Stimulated activated effector memory CD8-positive, alpha-beta T cell treated with anti-CD3 and anti-CD28 coated beads, Interleukin-12 subunit alpha, Interleukin-12 subunit beta, amount 100 ng/mL, for 72 hours (primary cell): Measurements from ENCODE around the gene AP3S2.
"Not testable (repeated sequence)": the region's sequence is repeated elsewhere in the genome, so short reads cannot be mapped to it uniquely, and the experiment has no call there.

Experiments
- ATAC-seq: fragments of 150-1000 bp; cut with Tn5 transposase; 2 replicates; pipeline ENCODE4 v1.10.0; 2021
- DNase-seq, 2 donors: peaks; one replicate each; pipeline ENCODE4 v3.0.0; 2021 to 2022; ENCODE audit warnings: low spot score in 2 of 2
- H3K27ac Mint-ChIP-seq: one replicate; pipeline ENCODE4 v1.8.0; 2022; ENCODE audit warnings: mild to moderate bottlenecking, mixed read lengths
- H3K36me3 Mint-ChIP-seq: one replicate; pipeline ENCODE4 v1.8.0; 2022; ENCODE audit warnings: mild to moderate bottlenecking, mixed read lengths
- H3K4me1 Mint-ChIP-seq: one replicate; pipeline ENCODE4 v1.8.0; 2022; ENCODE audit warnings: mixed read lengths
- H3K4me3 Mint-ChIP-seq: one replicate; pipeline ENCODE4 v1.8.0; 2022; ENCODE audit warnings: mild to moderate bottlenecking, mixed read lengths
- H3K9me3 Mint-ChIP-seq: one replicate; pipeline ENCODE4 v1.8.0; 2022; ENCODE audit warnings: mixed read lengths

AP3S2 gene

DNA sequence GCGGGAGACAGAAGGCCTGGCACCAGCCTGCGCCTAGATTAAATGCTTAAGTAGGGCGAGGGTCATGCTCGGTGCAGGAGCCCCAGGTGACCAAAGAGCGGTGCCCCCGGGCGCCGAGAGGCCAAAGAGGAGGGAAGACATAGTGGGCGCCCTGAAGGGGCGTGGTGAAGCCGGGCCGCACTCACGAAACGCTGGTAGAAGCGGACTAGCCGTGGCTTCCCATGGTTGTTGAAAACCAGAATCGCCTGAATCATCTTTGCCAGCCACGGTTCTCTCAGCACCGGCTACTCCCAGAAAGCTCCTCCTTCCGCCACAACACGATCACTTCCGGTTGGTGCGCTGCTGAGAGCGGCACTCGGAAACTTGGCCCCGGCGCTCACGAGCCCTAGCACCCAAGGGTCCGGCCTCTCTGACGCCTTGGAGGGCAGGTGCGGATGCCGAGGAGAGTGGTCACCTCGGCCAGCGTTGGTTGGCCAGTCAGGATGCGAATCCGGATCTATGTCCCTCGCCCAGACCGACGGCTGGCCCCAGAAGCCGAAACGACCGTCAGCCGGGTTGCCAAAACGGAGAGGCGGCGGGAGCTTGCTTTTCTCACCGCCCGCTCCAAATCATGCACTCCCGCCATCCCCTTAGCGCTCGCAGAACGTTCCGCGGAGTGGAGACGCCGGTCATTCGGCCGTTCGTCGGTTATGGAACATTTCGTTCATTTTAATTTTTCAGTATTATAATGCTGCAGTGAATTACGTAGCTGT is at the start of gene AP3S2:
Gene AP3S2, minus strand, starts transcription at position 299 of the 752 bp plus-strand sequence. Its CDS starts 45 bp downstream, at position 254.
- H3K27ac Mint-ChIP-seq: peak within 1 kb of the TSS; percentile 99
- peak within 1 kb of the TSS; percentile 98 for H3K4me3 Mint-ChIP-seq
- peak; percentile 96 for ATAC-seq

GRCh38 chr15:89939910-89940309 is 46.1 kb upstream of the AP3S2 start:
- Mint-ChIP-seq H3K4me1 (peaks cover 19% of the 10 kb centered on the region), H3K4me3 (no peak overlapping the region), H3K27ac (no peak overlapping the region), H3K36me3 (no peaks in the 10 kb centered on the region), H3K9me3 (no peaks in the 10 kb centered on the region)
- no peak for ATAC-seq
- no peak for DNase-seq

More for the DNA sequence above, at the start of gene AP3S2:
- H3K9me3 Mint-ChIP-seq: no peaks in the 10 kb centered on the region
- peak; percentile 84 to 97 for DNase-seq
- H3K4me1 Mint-ChIP-seq: peaks cover 28% of the 10 kb centered on the region
- peaks cover 21% of the 10 kb centered on the region for H3K36me3 Mint-ChIP-seq

- H3K4me1 Mint-ChIP-seq: peaks cover 19% of the 10 kb centered on the region
- not testable (repeated sequence) for H3K9me3 Mint-ChIP-seq, H3K4me3 Mint-ChIP-seq, H3K36me3 Mint-ChIP-seq, DNase-seq, H3K27ac Mint-ChIP-seq, ATAC-seq
Measured at GRCh38 chr15:89939377-89939776, 45.6 kb upstream of the AP3S2 start.

DNA sequence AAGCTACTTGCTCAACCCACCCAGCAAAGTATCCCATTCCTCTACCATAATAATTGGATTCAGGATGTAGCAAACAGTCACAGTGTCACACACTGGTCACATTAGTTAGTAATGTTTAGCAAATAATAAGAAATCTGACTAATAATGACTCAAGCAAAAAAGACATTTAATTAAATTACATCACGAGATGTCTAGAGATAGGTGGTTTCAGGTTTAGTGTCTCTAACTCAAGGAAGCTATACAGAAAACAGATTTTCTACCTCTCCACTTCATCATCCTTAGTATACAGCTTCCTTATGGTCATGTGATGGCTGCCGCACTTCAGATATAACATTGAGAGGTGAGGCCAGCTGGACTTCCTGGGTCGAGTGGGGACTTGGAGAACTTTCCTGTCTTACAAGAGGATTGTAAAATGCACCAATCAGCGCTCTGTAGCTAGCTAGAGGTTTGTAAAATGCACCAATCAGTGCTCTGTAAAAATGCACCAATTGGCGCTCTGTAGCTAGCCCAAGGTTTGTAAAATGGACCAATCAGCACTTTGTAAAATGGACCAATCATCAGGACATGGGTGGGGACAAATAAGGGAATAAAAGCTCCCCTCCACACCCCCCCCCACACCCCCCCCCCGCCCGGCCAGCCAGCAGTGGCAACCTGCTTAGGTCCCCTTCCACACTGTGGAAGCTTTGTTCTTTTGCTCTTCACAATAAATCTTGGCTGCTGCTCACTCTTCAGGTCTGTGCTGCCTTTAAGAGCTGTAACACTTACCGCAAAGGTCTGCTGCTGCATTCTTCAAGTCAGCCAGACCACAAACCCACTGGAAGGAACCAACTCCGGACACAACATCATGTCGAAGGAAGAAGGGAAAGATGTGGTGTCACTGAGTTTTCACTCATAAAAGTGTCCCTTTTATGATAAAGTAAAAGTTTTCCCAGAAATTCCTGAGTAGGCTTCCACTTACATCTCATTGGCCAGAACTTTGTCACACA is 43.9 kb upstream of the AP3S2 start:
- no peaks in the 10 kb centered on the region for H3K36me3 Mint-ChIP-seq
- peak overlapping the region; percentile 50 for H3K27ac Mint-ChIP-seq
- H3K9me3 Mint-ChIP-seq: no peaks in the 10 kb centered on the region
- H3K4me3 Mint-ChIP-seq: no peak overlapping the region
- ATAC-seq (peak; percentile 39), DNase-seq (no peak)
- peaks cover 19% of the 10 kb centered on the region for H3K4me1 Mint-ChIP-seq

DNA sequence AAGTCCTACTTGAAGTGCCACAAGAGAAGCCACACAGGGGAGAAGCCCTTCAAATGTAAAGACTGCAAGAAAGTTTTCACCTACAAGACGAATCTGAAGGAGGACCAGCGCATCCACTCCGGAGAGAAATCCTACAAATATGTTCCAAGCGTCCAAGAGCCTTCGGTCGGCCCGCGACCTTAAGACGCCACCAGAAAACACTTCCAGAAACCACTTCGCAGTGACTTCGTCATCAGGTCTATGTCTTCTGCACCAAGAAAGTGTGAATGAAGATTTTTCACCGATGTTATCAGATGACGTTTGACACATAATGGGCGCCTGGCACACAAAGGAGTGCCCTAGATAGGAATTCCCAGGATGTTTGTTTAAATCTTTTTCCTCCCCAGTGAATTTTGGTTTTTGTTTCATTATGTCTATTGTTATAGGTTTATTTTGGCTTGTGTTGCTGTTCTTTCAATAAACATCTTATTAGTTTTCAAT is 43.0 kb upstream of the AP3S2 start:
- peaks cover 19% of the 10 kb centered on the region for H3K4me1 Mint-ChIP-seq
- ATAC-seq (no peak), DNase-seq (no peak)
- H3K4me3 Mint-ChIP-seq: no peak overlapping the region
- no peaks in the 10 kb centered on the region for H3K9me3 Mint-ChIP-seq
- no peaks in the 10 kb centered on the region for H3K36me3 Mint-ChIP-seq
- peak overlapping the region; percentile 3 for H3K27ac Mint-ChIP-seq

DNA sequence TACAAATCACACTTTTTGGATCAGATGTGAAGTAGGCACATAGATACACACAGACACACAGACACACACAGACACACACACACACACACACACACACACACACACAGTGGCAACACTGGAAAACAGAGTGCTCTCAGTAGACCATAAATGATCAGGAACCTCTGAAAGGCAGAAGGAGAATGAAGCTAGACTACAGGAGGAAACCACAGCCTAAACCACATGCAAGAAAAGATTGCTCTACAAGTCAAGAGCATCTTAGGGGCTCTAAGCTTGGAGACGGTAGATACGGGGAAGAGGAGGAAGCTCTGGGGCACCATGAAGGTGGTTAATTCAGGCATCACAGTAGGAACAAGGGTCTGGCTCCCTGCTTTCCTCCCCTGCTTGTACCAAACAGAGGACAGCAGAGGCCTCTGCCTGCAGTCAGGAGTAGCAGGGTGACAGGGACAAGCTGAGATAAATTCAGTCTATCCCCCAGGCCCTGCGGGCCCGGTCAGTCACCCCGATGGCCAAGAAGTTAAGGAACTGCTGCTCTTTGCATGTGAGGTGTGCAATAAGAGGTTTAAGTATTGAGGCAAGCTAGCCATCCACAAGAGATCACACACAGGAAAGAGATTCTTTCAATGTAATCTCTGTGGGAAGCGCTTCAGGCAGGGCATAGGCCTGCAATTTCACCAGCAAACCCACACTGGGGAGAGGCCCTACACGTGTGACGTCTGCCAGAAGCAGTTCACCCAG is 42.4 kb upstream of the AP3S2 start:
- H3K36me3 Mint-ChIP-seq: no peaks in the 10 kb centered on the region
- H3K4me1 Mint-ChIP-seq: peaks cover 19% of the 10 kb centered on the region
- H3K4me3 Mint-ChIP-seq: no peak overlapping the region
- H3K9me3 Mint-ChIP-seq: no peaks in the 10 kb centered on the region
- H3K27ac Mint-ChIP-seq: peak overlapping the region; percentile 3
- DNase-seq (no peak), ATAC-seq (peak; percentile 47)

DNA sequence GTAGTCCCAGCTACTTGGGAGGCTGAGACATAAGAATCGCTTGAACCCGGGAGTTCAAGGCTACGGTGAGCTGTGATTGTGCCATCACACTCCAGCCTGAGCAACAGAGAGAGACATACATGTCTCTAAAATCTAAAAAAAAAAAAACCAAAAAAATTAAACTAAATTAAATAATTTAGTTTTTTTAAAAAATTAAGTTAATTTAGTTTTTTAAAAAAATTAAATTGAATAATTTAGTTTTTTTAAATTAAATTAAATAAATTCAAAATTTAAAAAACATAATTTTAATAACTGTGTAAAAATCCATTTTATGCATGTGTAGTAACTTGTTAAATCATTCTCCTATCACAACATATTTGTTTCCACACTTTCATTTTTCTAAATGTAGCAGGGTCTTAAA is 39.1 kb upstream of the AP3S2 start:
- Mint-ChIP-seq H3K4me3 (no peak overlapping the region), H3K4me1 (peaks cover 15% of the 10 kb centered on the region)
- no peak for ATAC-seq

DNA sequence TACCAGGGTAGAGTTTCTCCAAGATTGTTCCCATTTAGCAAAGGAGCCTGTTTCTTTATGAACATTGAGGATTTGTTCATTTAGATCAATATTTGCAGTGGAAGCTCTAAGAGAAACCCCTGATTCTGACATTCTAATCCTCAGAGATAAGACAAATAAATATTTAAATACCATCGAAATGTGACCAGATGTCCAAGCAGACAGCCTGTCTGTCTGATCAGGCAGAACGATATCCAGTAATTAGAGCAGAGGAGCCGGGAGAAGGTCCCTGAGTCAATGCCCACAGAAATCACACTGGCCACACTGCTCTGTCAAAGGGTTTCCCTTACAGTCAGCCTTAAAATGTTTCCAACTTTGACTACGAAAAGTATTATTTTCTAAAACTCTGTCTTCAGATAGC is 34.6 kb upstream of the AP3S2 start:
- no peaks in the 10 kb centered on the region for H3K9me3 Mint-ChIP-seq
- H3K27ac Mint-ChIP-seq: no peak overlapping the region
- no peak for DNase-seq
- H3K36me3 Mint-ChIP-seq: no peaks in the 10 kb centered on the region
- H3K4me1 Mint-ChIP-seq: no peaks in the 10 kb centered on the region
- ATAC-seq: no peak
- no peak overlapping the region for H3K4me3 Mint-ChIP-seq

More for the DNA sequence above, 39.1 kb upstream of the AP3S2 start:
- no peak overlapping the region for H3K27ac Mint-ChIP-seq
- no peaks in the 10 kb centered on the region for H3K9me3 Mint-ChIP-seq
- DNase-seq: no peak
- H3K36me3 Mint-ChIP-seq: no peaks in the 10 kb centered on the region

- Mint-ChIP-seq H3K9me3 (no peaks in the 10 kb centered on the region), H3K4me3 (no peak overlapping the region), H3K4me1 (no peaks in the 10 kb centered on the region), H3K27ac (no peak overlapping the region), H3K36me3 (no peaks in the 10 kb centered on the region)
- DNase-seq: no peak
- ATAC-seq: no peak
Measured at GRCh38 chr15:89926158-89926557, 32.4 kb upstream of the AP3S2 start.

GRCh38 chr15:89917442-89918101 is 23.8 kb upstream of the AP3S2 start:
- Mint-ChIP-seq H3K4me1 (no peaks in the 10 kb centered on the region), H3K36me3 (no peaks in the 10 kb centered on the region), H3K9me3 (no peaks in the 10 kb centered on the region), H3K27ac (no peak overlapping the region), H3K4me3 (no peak overlapping the region)
- DNase-seq (no peak), ATAC-seq (no peak)

- Mint-ChIP-seq H3K4me3 (no peak overlapping the region), H3K36me3 (no peaks in the 10 kb centered on the region), H3K4me1 (no peaks in the 10 kb centered on the region), H3K9me3 (no peaks in the 10 kb centered on the region), H3K27ac (no peak overlapping the region)
- DNase-seq (no peak), ATAC-seq (no peak)
Measured at GRCh38 chr15:89916660-89917059, 22.9 kb upstream of the AP3S2 start.

DNA sequence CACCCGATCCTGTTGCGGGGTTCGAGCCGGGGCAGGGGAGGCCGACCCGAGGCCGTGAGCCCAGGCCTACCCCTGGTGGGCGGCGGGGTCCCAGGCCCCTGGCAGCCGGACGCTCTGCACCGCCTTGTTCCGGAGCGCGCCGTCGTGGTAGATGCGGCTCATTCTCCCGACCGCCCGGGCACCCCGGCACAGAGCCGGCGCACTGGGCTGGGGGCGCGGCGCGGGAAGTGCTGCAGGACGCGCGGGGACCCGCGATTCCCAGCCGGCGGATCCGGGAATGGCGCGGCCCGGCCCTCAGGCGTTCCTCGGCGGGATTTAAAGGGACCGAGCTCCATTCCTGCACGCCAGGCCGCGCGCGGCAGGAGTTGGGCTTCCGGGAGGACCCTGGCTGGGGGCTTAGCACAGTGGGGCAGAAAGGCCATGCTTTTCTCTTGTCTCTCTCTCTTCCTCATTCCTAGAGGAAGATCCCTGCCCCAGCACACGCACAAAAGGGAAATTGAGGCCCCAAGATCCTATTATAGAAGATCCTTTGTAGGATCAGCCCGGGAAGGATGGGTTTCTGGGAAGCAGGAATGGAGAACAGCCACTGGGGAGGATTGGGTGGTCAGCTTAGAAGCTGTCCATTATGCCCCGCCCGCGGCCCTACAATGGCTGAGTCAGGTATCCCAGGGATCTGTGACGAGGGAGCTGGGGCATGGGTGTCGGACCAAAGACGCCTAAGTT is 19.0 kb upstream of the AP3S2 start, which contains the start of gene ARPIN:
Gene ARPIN, minus strand, starts transcription at position 279 of the 723 bp plus-strand sequence. Its CDS starts 117 bp downstream, at position 162.
- H3K36me3 Mint-ChIP-seq: no peaks in the 10 kb centered on the region
- H3K4me1 Mint-ChIP-seq: no peaks in the 10 kb centered on the region
- no peak within 1 kb of the TSS for H3K27ac Mint-ChIP-seq
- H3K9me3 Mint-ChIP-seq: no peaks in the 10 kb centered on the region
- no peak for DNase-seq
- no peak within 1 kb of the TSS for H3K4me3 Mint-ChIP-seq
- ATAC-seq: no peak

DNA sequence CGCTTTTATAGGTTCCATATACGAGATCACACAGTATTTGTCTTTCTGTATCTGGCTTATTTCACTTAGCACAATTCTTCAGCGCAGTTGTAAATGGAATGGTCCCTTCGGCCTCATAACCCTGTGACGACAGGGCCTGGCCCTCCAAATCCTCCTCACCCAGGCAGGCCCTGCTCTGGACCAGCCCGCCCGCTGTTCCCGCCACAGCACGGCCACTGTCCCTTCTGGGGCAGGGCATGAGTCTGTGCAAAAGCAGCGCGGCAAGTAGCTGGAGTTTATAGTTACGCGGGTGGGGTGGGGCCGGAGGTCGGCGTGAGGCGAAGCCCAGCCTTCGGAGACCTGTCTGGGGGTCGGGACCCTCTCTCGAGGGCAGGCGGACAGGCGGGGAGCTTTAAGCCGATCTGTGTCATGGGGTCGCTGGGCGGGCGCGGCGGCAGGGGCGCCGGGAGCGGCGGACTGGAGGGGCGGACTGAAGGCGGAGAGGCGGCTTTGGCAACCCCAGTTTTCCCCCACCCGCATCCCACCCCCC is 18.4 kb upstream of the AP3S2 start:
- no peak for DNase-seq

More for the DNA sequence above, 18.4 kb upstream of the AP3S2 start:
- no peaks in the 10 kb centered on the region for H3K4me1 Mint-ChIP-seq
- no peak for ATAC-seq
- no peak overlapping the region for H3K4me3 Mint-ChIP-seq
- no peaks in the 10 kb centered on the region for H3K36me3 Mint-ChIP-seq
- H3K27ac Mint-ChIP-seq: no peak overlapping the region
- no peaks in the 10 kb centered on the region for H3K9me3 Mint-ChIP-seq
